ENCODE results near the gene NFIA. TPM values are rescaled to one million over a fixed set of nuclear protein-coding genes. Genes with fewer than 3 reads are reported as not detected.
A peak's percentile ranks its signal among the peaks of the same experiment; 100 is the strongest.

The NFIA gene
- polyA plus RNA-seq, 4 donors: 1.6 to 9.7 (median 4.9) TPM

GRCh38 chr1:61173118-61173517 is 90.8 kb downstream of the NFIA start:
- H3K4me1 ChIP-seq (ENCODE audit: control insufficient read depth in 3 of 3, insufficient read depth in 2 of 3, low read depth in 1 of 3, low read length in 2 of 3): peaks cover 0 to 14% (median 9%) of the 10 kb centered on the region in 3 donors

GRCh38 chr1:61174060-61174795 is 91.9 kb downstream of the NFIA start:
- Histone ChIP-seq H3K9me3 (ENCODE audit: control insufficient read depth in 2 of 2, insufficient read depth in 1 of 2, low read depth in 1 of 2, low read length in 1 of 2) (no peaks in the 10 kb centered on the region), H3K27ac (ENCODE audit: low read depth in 1 of 3, low read length in 2 of 3) (no peak overlapping the region), H3K4me1 (ENCODE audit: control insufficient read depth in 3 of 3, insufficient read depth in 2 of 3, low read depth in 1 of 3, low read length in 2 of 3) (peaks cover 0 to 14% (median 9%) of the 10 kb centered on the region in 3 donors), H3K27me3 (ENCODE audit: control insufficient read depth in 3 of 3, insufficient read depth in 3 of 3, low read length in 3 of 3) (no peaks in the 10 kb centered on the region), H3K36me3 (ENCODE audit: control insufficient read depth in 3 of 3, insufficient read depth in 2 of 3, low read depth in 1 of 3, low read length in 3 of 3) (peaks cover 0 to 2% (median 0%) of the 10 kb centered on the region in 3 donors), H3K4me3 (ENCODE audit: low read depth in 1 of 3, low read length in 3 of 3) (no peak overlapping the region)
- FAIRE-seq (no peak), DNase-seq (no peak)
- 87 to 98% (median 95%) methylated on average over 5 of the region's 5 CpGs for WGBS, 3 donors

More at GRCh38 chr1:61173118-61173517, 90.8 kb downstream of the NFIA start:
- 76 to 95% (median 92%) methylated on average over 6 of the region's 6 CpGs for WGBS, 3 donors
- FAIRE-seq (no peak), DNase-seq (no peak)
- Histone ChIP-seq H3K27ac (ENCODE audit: low read depth in 1 of 3, low read length in 2 of 3) (no peak overlapping the region), H3K36me3 (ENCODE audit: control insufficient read depth in 3 of 3, insufficient read depth in 2 of 3, low read depth in 1 of 3, low read length in 3 of 3) (peaks cover 0 to 2% (median 0%) of the 10 kb centered on the region in 3 donors), H3K4me3 (ENCODE audit: low read depth in 1 of 3, low read length in 3 of 3) (no peak overlapping the region), H3K9me3 (ENCODE audit: control insufficient read depth in 2 of 2, insufficient read depth in 1 of 2, low read depth in 1 of 2, low read length in 1 of 2) (no peaks in the 10 kb centered on the region), H3K27me3 (ENCODE audit: control insufficient read depth in 3 of 3, insufficient read depth in 3 of 3, low read length in 3 of 3) (no peaks in the 10 kb centered on the region)

- H3K27ac ChIP-seq (ENCODE audit: low read depth in 1 of 3, low read length in 2 of 3): no peak overlapping the region
- FAIRE-seq: no peak
- no peak overlapping the region for H3K4me3 ChIP-seq (ENCODE audit: low read depth in 1 of 3, low read length in 3 of 3)
- H3K4me1 ChIP-seq (ENCODE audit: control insufficient read depth in 3 of 3, insufficient read depth in 2 of 3, low read depth in 1 of 3, low read length in 2 of 3): peaks cover 0 to 9% (median 6%) of the 10 kb centered on the region in 3 donors
- 59 to 81% (median 77%) methylated on average over 6 of the region's 6 CpGs for WGBS, 3 donors
- peak in 1 of 2 donors; percentile 52 for DNase-seq
- peaks cover 0 to 2% (median 0%) of the 10 kb centered on the region in 3 donors for H3K36me3 ChIP-seq (ENCODE audit: control insufficient read depth in 3 of 3, insufficient read depth in 2 of 3, low read depth in 1 of 3, low read length in 3 of 3)
- H3K9me3 ChIP-seq (ENCODE audit: control insufficient read depth in 2 of 2, insufficient read depth in 1 of 2, low read depth in 1 of 2, low read length in 1 of 2): no peaks in the 10 kb centered on the region
- H3K27me3 ChIP-seq (ENCODE audit: control insufficient read depth in 3 of 3, insufficient read depth in 3 of 3, low read length in 3 of 3): no peaks in the 10 kb centered on the region
These were observed 93.6 kb downstream of the NFIA start for GRCh38 chr1:61175976-61176375.

- 97 to 99% (median 97%) methylated on average over 1 of the region's 1 CpG for WGBS, 3 donors
- Histone ChIP-seq H3K4me1 (ENCODE audit: control insufficient read depth in 3 of 3, insufficient read depth in 2 of 3, low read depth in 1 of 3, low read length in 2 of 3) (peaks cover 0 to 3% (median 0%) of the 10 kb centered on the region in 3 donors), H3K36me3 (ENCODE audit: control insufficient read depth in 3 of 3, insufficient read depth in 2 of 3, low read depth in 1 of 3, low read length in 3 of 3) (no peaks in the 10 kb centered on the region), H3K27ac (ENCODE audit: low read depth in 1 of 3, low read length in 2 of 3) (no peak overlapping the region), H3K4me3 (ENCODE audit: low read depth in 1 of 3, low read length in 3 of 3) (no peak overlapping the region), H3K9me3 (ENCODE audit: control insufficient read depth in 2 of 2, insufficient read depth in 1 of 2, low read depth in 1 of 2, low read length in 1 of 2) (no peaks in the 10 kb centered on the region), H3K27me3 (ENCODE audit: control insufficient read depth in 3 of 3, insufficient read depth in 3 of 3, low read length in 3 of 3) (no peaks in the 10 kb centered on the region)
- no peak for FAIRE-seq
- no peak for DNase-seq
These were observed 99.0 kb downstream of the NFIA start for GRCh38 chr1:61181067-61182038.

GRCh38 chr1:61182049-61182448 is 99.7 kb downstream of the NFIA start:
- peak overlapping the region in 1 of 3 donors; percentile 40 for H3K27ac ChIP-seq (ENCODE audit: low read depth in 1 of 3, low read length in 2 of 3)
- H3K9me3 ChIP-seq (ENCODE audit: control insufficient read depth in 2 of 2, insufficient read depth in 1 of 2, low read depth in 1 of 2, low read length in 1 of 2): no peaks in the 10 kb centered on the region
- 50 to 80% (median 68%) methylated on average over 2 of the region's 2 CpGs for WGBS, 3 donors
- H3K4me3 ChIP-seq (ENCODE audit: low read depth in 1 of 3, low read length in 3 of 3): no peak overlapping the region
- FAIRE-seq (no peak), DNase-seq (no peak)
- no peaks in the 10 kb centered on the region for H3K36me3 ChIP-seq (ENCODE audit: control insufficient read depth in 3 of 3, insufficient read depth in 2 of 3, low read depth in 1 of 3, low read length in 3 of 3)
- H3K4me1 ChIP-seq (ENCODE audit: control insufficient read depth in 3 of 3, insufficient read depth in 2 of 3, low read depth in 1 of 3, low read length in 2 of 3): peaks cover 0 to 4% (median 3%) of the 10 kb centered on the region in 3 donors
- no peaks in the 10 kb centered on the region for H3K27me3 ChIP-seq (ENCODE audit: control insufficient read depth in 3 of 3, insufficient read depth in 3 of 3, low read length in 3 of 3)

- FAIRE-seq: no peak
- Histone ChIP-seq H3K36me3 (ENCODE audit: control insufficient read depth in 3 of 3, insufficient read depth in 2 of 3, low read depth in 1 of 3, low read length in 3 of 3) (no peaks in the 10 kb centered on the region), H3K27me3 (ENCODE audit: control insufficient read depth in 3 of 3, insufficient read depth in 3 of 3, low read length in 3 of 3) (no peaks in the 10 kb centered on the region), H3K4me3 (ENCODE audit: low read depth in 1 of 3, low read length in 3 of 3) (no peak overlapping the region), H3K27ac (ENCODE audit: low read depth in 1 of 3, low read length in 2 of 3) (no peak overlapping the region), H3K9me3 (ENCODE audit: control insufficient read depth in 2 of 2, insufficient read depth in 1 of 2, low read depth in 1 of 2, low read length in 1 of 2) (no peaks in the 10 kb centered on the region), H3K4me1 (ENCODE audit: control insufficient read depth in 3 of 3, insufficient read depth in 2 of 3, low read depth in 1 of 3, low read length in 2 of 3) (peaks cover 0 to 7% (median 3%) of the 10 kb centered on the region in 3 donors)
- 73 to 91% (median 83%) methylated on average over 3 of the region's 3 CpGs for WGBS, 3 donors
- no peak for DNase-seq
These were observed 100.1 kb downstream of the NFIA start for GRCh38 chr1:61182480-61182879.

GRCh38 chr1:61183471-61184039 is 101.2 kb downstream of the NFIA start:
- no peak for FAIRE-seq
- H3K36me3 ChIP-seq (ENCODE audit: control insufficient read depth in 3 of 3, insufficient read depth in 2 of 3, low read depth in 1 of 3, low read length in 3 of 3): peaks cover 0 to 3% (median 0%) of the 10 kb centered on the region in 3 donors
- H3K9me3 ChIP-seq (ENCODE audit: control insufficient read depth in 2 of 2, insufficient read depth in 1 of 2, low read depth in 1 of 2, low read length in 1 of 2): no peaks in the 10 kb centered on the region
- H3K27ac ChIP-seq (ENCODE audit: low read depth in 1 of 3, low read length in 2 of 3): peak overlapping the region in 2 of 3 donors; percentile 67 to 74
- WGBS, 3 donors: 45 to 66% (median 63%) methylated on average over 9 of the region's 9 CpGs
- H3K27me3 ChIP-seq (ENCODE audit: control insufficient read depth in 3 of 3, insufficient read depth in 3 of 3, low read length in 3 of 3): no peaks in the 10 kb centered on the region
- peak overlapping the region in 1 of 3 donors; percentile 29 for H3K4me3 ChIP-seq (ENCODE audit: low read depth in 1 of 3, low read length in 3 of 3)
- DNase-seq: peak; percentile 13 to 55
- peaks cover 0 to 7% (median 3%) of the 10 kb centered on the region in 3 donors for H3K4me1 ChIP-seq (ENCODE audit: control insufficient read depth in 3 of 3, insufficient read depth in 2 of 3, low read depth in 1 of 3, low read length in 2 of 3)

Data from small intestine (tissue), 7 donors.